Ascending aorta (tissue), 2 donors: ENCODE measurements around the gene MARK3. TPM values are rescaled to one million over a fixed set of nuclear protein-coding genes. Genes with fewer than 3 reads are reported as not detected.

Source experiments
- DNase-seq, 2 donors: peaks; one replicate each; pipeline ENCODE4 v3.0.0-alpha.2; 2019; ENCODE audit warnings: low spot score in 2 of 2
- H3K27ac ChIP-seq, 2 donors: fragments of 200-600 bp; sonication (generic); one replicate each; pipeline ENCODE4 v1.5.1; 2016 to 2017; ENCODE audit warnings: mild to moderate bottlenecking in 1 of 2
- H3K27me3 ChIP-seq: fragments of 200-600 bp; sonication (generic); one replicate; pipeline ENCODE4 v1.5.1; 2017
- H3K36me3 ChIP-seq, 2 donors: fragments of 200-600 bp; sonication (generic); one replicate each; pipeline ENCODE4 v1.5.1; 2016
- H3K4me1 ChIP-seq, 2 donors: fragments of 200-600 bp; sonication (generic); one replicate each; pipeline ENCODE4 v1.5.1; 2016 to 2017; ENCODE audit warnings: mild to moderate bottlenecking in 1 of 2
- H3K4me3 ChIP-seq, 2 donors: fragments of 200-600 bp; sonication (generic); one replicate each; pipeline ENCODE4 v1.5.1; 2016 to 2017; ENCODE audit warnings: mild to moderate bottlenecking in 1 of 2
- H3K9me3 ChIP-seq, 2 donors: fragments of 200-600 bp; sonication (generic); one replicate each; pipeline ENCODE4 v1.5.1; 2016
- intact Hi-C: fragments of 100-400 bp; cut with DNase I; formaldehyde crosslinking; loops from one replicate; pipeline ENCODE4 v1.15.1; 2023
- total RNA-seq: library from RNA; depleted of rRNA; stranded (reverse); fragments of >200 nt; gene quantifications from one replicate; pipeline ENCODE4 v1.1.0, GENCODE V29; 2016
- TF ChIP-seq, protein P1 (sequence below), 3 experiments: fragments of 200-600 bp in 2 of 3; fragments of 450-650 bp in 1 of 3; sonication (generic) in 2 of 3; IDR thresholded peaks; one replicate each; pipeline ENCODE4 v1.5.1; 2016 to 2019; ENCODE audit warnings: antibody characterized with exemption in 3 of 3, mild to moderate bottlenecking in 1 of 3, moderate library complexity in 1 of 3

MARK3 gene
- total RNA-seq, 1 donor from 2014 or later, result 78.1 TPM

DNA sequence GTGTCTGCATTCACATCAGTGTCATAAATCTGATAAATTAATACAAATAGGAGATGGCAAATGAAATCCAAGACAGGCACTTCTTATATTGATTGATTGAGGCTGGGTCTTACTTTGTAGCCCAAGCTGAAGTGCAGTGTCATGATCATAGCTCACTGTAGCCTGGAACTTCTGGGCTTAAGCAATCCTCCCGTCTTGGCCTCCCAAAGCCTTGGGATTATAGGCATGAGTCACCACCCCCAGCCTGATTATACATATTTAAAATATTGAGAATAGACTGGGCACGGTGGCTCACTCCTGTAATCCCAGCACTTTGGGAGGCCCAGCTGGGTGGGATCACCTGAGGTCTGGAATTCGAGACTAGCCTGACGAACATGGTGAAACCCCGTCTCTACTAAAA, 51.3 kb downstream of the MARK3 start:
- TF ChIP-seq, protein P1, sequence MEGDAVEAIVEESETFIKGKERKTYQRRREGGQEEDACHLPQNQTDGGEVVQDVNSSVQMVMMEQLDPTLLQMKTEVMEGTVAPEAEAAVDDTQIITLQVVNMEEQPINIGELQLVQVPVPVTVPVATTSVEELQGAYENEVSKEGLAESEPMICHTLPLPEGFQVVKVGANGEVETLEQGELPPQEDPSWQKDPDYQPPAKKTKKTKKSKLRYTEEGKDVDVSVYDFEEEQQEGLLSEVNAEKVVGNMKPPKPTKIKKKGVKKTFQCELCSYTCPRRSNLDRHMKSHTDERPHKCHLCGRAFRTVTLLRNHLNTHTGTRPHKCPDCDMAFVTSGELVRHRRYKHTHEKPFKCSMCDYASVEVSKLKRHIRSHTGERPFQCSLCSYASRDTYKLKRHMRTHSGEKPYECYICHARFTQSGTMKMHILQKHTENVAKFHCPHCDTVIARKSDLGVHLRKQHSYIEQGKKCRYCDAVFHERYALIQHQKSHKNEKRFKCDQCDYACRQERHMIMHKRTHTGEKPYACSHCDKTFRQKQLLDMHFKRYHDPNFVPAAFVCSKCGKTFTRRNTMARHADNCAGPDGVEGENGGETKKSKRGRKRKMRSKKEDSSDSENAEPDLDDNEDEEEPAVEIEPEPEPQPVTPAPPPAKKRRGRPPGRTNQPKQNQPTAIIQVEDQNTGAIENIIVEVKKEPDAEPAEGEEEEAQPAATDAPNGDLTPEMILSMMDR (IDR thresholded peaks at IDR 0.05), result no peak
- intact Hi-C loops, result no loop called here
- Histone ChIP-seq H3K27ac (no peak overlapping the region), H3K36me3 (peaks cover 0 to 11% of the 10 kb centered on the region in 2 donors), H3K9me3 (no peaks in the 10 kb centered on the region), H3K27me3 (no peaks in the 10 kb centered on the region), H3K4me1 (peaks cover 0 to 9% of the 10 kb centered on the region in 2 donors), H3K4me3 (no peak overlapping the region)
- no peak for DNase-seq

DNA sequence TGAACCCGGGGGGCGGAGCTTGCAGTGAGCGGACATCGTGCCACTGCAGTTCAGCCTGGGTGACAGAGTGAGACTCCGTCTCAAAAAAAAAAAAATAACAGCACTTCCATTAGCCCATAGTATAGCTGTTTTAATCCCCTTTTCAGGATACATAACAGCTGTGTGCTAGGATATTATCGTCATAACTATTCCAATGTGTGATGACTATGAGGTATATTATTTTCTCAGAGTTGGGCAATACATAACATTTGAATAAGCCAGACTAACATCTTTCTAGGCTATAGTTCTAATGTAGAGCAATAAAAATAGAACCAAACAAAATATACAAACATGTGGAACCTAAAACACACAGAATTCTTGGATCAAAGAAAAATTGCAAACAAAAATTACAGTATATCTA, 57.1 kb downstream of the MARK3 start:
- intact Hi-C loops, result no loop called here

DNA sequence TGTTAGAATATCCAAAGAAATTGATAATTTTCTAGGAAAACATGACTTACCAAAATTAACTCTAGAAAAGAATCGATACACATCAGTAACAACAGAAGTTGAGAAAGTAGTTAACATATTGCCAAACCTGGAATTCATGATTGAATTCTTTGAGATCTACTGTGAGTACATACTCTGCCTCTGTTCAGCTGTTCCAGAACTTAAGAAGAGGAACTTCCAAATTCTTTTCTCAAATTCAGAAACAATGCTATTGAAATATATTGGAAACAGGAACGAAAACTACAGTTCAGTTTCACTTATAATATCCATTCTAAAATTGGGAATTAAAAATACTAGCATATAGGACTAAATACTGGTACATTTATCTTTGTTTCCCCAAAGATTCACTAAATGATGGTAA, 57.9 kb downstream of the MARK3 start:
- no peaks in the 10 kb centered on the region for H3K27me3 ChIP-seq
- H3K9me3 ChIP-seq, result no peaks in the 10 kb centered on the region
- no peak overlapping the region for H3K27ac ChIP-seq
- H3K36me3 ChIP-seq, result peaks cover 0 to 15% of the 10 kb centered on the region in 2 donors
- H3K4me1 ChIP-seq, result no peaks in the 10 kb centered on the region
- no peak for DNase-seq
- H3K4me3 ChIP-seq, result no peak overlapping the region
- TF ChIP-seq, protein P1 (IDR thresholded peaks at IDR 0.05), result no peak
- intact Hi-C loops, result no loop called here

More for the DNA sequence above, 57.1 kb downstream of the MARK3 start:
- Histone ChIP-seq H3K36me3 (peaks cover 0 to 15% of the 10 kb centered on the region in 2 donors), H3K4me1 (no peaks in the 10 kb centered on the region), H3K27me3 (no peaks in the 10 kb centered on the region), H3K27ac (no peak overlapping the region), H3K9me3 (no peaks in the 10 kb centered on the region), H3K4me3 (no peak overlapping the region)
- DNase-seq, result no peak
- TF ChIP-seq, protein P1 (IDR thresholded peaks at IDR 0.05), result no peak

DNA sequence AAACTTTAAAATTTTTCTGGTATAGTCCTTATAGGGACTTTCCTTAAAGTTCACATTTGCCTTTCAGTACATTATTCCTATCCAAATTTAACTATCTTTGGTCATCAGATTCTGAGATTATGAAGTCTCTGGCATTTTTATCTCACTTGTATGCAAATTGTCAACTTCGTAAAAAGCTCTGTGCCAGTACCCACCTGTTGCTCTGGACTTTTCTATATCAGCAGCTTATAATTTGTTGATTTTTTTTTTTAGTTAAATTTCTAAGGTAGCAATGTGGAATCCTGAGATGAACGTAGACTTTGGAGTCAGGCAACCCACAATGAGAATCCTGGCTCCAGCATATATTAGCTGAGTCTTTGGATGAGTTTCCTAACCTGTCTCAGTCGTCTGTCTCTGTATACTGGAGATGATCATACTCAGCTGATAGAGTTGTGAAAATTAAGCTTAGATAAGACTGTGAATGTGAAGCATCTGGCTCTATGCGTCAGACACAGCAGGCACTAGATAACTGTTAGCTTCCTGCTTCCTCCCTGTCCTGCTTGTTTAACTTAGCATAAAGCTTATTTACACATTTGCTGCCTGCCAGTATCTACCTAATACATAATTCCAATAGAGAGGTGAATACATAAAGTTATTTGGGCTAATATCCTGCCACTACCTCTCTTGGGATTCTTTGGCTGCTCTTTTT, 59.8 kb downstream of the MARK3 start:
- H3K4me3 ChIP-seq, result no peak overlapping the region
- H3K9me3 ChIP-seq, result no peaks in the 10 kb centered on the region
- H3K27me3 ChIP-seq, result no peaks in the 10 kb centered on the region
- H3K36me3 ChIP-seq, result peaks cover 0 to 8% of the 10 kb centered on the region in 2 donors
- H3K27ac ChIP-seq, result no peak overlapping the region
- no peaks in the 10 kb centered on the region for H3K4me1 ChIP-seq
- intact Hi-C loops, result no loop called here
- TF ChIP-seq, protein P1 (IDR thresholded peaks at IDR 0.05), result no peak
- no peak for DNase-seq

DNA sequence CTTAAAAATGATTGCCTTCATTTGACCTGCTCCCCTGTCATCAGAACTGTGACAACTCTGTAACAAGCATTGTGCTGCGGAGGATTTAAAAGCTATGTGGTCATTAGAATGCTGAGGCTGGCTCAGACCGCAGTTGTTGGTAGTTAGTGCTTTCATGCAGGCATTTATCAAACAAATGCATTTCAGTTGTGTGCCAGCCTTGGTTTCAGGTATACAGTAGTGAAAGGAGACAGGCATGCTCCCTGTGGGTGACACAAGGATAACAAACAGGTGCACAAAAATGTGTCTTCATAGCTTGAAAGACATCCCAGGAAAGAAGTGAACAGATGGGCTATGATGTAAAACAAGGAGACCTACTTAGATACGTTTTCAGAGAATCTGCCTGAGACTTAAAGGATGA, 60.6 kb downstream of the MARK3 start:
- H3K27ac ChIP-seq, result no peak overlapping the region
- H3K9me3 ChIP-seq, result no peaks in the 10 kb centered on the region
- no peak for DNase-seq
- peaks cover 0 to 4% of the 10 kb centered on the region in 2 donors for H3K36me3 ChIP-seq
- no peaks in the 10 kb centered on the region for H3K27me3 ChIP-seq
- H3K4me1 ChIP-seq, result no peaks in the 10 kb centered on the region
- TF ChIP-seq, protein P1 (IDR thresholded peaks at IDR 0.05), result no peak
- H3K4me3 ChIP-seq, result no peak overlapping the region
- intact Hi-C loops, result no loop called here
